Measurements from ENCODE around the gene C2orf68.

DNA sequence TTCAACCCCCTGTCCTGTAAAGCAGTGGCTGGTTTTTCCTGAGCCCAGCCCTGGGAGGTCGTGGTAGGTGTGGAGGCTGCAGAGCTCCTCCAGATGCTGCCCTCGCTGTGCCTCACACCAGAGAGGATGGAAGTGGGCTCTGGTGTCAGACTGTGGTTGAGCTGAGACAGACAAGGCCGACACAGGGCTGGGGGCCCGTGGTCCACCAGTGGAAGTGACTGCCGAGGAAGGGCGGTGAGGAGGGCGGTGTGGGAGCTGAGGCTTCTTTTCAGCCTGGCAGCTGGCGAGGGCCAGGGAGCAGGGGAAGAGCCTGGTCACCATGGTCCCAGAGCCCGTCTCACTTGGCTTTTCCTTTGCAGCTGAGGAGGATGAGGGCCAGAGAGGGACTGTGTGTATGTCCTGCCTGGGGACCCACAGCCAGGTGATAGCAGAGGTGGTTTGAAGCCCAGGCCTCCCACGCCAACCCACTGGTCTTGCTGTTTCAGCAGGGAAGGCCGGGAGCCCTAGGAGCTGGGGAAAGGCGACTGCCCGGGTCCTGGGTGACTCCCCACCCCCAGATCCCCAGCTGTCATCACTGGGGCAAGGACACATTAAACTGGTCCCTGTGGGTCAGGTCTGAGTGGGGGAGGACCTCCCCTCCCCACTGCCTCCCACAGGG lies 47.6 kb upstream of the C2orf68 start:
- TF ChIP-seq, protein P1, sequence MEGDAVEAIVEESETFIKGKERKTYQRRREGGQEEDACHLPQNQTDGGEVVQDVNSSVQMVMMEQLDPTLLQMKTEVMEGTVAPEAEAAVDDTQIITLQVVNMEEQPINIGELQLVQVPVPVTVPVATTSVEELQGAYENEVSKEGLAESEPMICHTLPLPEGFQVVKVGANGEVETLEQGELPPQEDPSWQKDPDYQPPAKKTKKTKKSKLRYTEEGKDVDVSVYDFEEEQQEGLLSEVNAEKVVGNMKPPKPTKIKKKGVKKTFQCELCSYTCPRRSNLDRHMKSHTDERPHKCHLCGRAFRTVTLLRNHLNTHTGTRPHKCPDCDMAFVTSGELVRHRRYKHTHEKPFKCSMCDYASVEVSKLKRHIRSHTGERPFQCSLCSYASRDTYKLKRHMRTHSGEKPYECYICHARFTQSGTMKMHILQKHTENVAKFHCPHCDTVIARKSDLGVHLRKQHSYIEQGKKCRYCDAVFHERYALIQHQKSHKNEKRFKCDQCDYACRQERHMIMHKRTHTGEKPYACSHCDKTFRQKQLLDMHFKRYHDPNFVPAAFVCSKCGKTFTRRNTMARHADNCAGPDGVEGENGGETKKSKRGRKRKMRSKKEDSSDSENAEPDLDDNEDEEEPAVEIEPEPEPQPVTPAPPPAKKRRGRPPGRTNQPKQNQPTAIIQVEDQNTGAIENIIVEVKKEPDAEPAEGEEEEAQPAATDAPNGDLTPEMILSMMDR (IDR thresholded peaks at IDR 0.05), result no peak
- TF ChIP-seq, protein P2, sequence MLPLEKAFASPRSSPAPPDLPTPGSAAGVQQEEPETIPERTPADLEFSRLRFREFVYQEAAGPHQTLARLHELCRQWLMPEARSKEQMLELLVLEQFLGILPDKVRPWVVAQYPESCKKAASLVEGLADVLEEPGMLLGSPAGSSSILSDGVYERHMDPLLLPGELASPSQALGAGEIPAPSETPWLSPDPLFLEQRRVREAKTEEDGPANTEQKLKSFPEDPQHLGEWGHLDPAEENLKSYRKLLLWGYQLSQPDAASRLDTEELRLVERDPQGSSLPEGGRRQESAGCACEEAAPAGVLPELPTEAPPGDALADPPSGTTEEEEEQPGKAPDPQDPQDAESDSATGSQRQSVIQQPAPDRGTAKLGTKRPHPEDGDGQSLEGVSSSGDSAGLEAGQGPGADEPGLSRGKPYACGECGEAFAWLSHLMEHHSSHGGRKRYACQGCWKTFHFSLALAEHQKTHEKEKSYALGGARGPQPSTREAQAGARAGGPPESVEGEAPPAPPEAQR (CRISPR knock-in tag; IDR thresholded peaks at IDR 0.05), result no peak
- TF ChIP-seq KAT7 (CRISPR knock-in tag; IDR thresholded peaks at IDR 0.05; ENCODE audit: borderline replicate concordance) (no peak), IRF2 (CRISPR knock-in tag; IDR thresholded peaks at IDR 0.05; ENCODE audit: borderline replicate concordance, low read depth) (no peak), TP53 (CRISPR knock-in tag; IDR thresholded peaks at IDR 0.05) (no peak), NFYB (CRISPR knock-in tag; conservative IDR thresholded peaks at IDR 0.05; ENCODE audit: low read depth) (no peak), ZNF138 (CRISPR knock-in tag; conservative IDR thresholded peaks at IDR 0.05) (no peak), FOXK1 (CRISPR knock-in tag; IDR thresholded peaks at IDR 0.05) (no peak), NR1H2 (CRISPR knock-in tag; IDR thresholded peaks at IDR 0.05) (no peak), NR2C2 (CRISPR knock-in tag; IDR thresholded peaks at IDR 0.05) (no peak), ZNF121 (CRISPR knock-in tag; IDR thresholded peaks at IDR 0.05) (no peak)
- TF ChIP-seq, protein P3, sequence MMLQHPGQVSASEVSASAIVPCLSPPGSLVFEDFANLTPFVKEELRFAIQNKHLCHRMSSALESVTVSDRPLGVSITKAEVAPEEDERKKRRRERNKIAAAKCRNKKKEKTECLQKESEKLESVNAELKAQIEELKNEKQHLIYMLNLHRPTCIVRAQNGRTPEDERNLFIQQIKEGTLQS (CRISPR knock-in tag; conservative IDR thresholded peaks at IDR 0.05), result no peak

Measured in WTC11 (cell line).